Upper lobe of left lung (tissue), 6 donors: ENCODE data around the gene BIRC2. TPM values are rescaled to one million over a fixed set of nuclear protein-coding genes. Genes with fewer than 3 reads are reported as not detected.

Experiments used
- ATAC-seq, 2 donors: fragments of 200-7000 bp; cut with Tn5 transposase; one replicate each; pipeline ENCODE4 v1.9.1; 2022; ENCODE audit warnings: mild to moderate bottlenecking in 2 of 2, moderate library complexity in 2 of 2; ENCODE audit not compliant: low FRiP score in 2 of 2
- DNase-seq, 2 donors: peaks; one replicate each; pipeline ENCODE4 v3.0.0-alpha.2; 2019 to 2020
- H3K27ac ChIP-seq, 4 donors: fragments of 200-600 bp; sonication (generic); one replicate each; pipeline ENCODE4 v1.5.1; 2016 to 2019
- H3K27me3 ChIP-seq, 4 donors: fragments of 200-600 bp; sonication (generic); one replicate each; pipeline ENCODE4 v1.5.1; 2017 to 2019
- H3K36me3 ChIP-seq, 4 donors: fragments of 200-600 bp; sonication (generic); one replicate each; pipeline ENCODE4 v1.5.1; 2016 to 2019
- H3K4me1 ChIP-seq, 4 donors: fragments of 200-600 bp; sonication (generic); one replicate each; pipeline ENCODE4 v1.5.1; 2018 to 2019
- H3K4me3 ChIP-seq, 4 donors: fragments of 200-600 bp; sonication (generic); one replicate each; pipeline ENCODE4 v1.5.1; 2017 to 2019; ENCODE audit warnings: mild to moderate bottlenecking in 2 of 4, moderate library complexity in 1 of 4
- H3K9me3 ChIP-seq, 4 donors: fragments of 200-600 bp; sonication (generic); one replicate each; pipeline ENCODE4 v1.5.1; 2018 to 2019
- EP300 ChIP-seq, 4 donors: sonication (generic); formaldehyde crosslinking; IDR thresholded peaks; one replicate each; pipeline ENCODE4 v1.5.1; 2017; ENCODE audit warnings: antibody characterized with exemption in 4 of 4, control low read depth in 2 of 4
- POLR2A ChIP-seq, 4 donors: fragments of 450-650 bp; IDR thresholded peaks; one replicate each; pipeline ENCODE4 v1.5.1; 2016 to 2017; ENCODE audit warnings: antibody characterized with exemption in 4 of 4, mild to moderate bottlenecking in 2 of 4
- POLR2AphosphoS5 ChIP-seq, 2 donors: sonication (generic); formaldehyde crosslinking; IDR thresholded peaks; one replicate each; pipeline ENCODE4 v1.5.1; 2017; ENCODE audit warnings: antibody characterized with exemption in 2 of 2
- WGBS, 2 donors: methylation state at CpG; one replicate each; pipeline ENCODE4 v1.1.5; 2017 to 2018; 5-methylcytosine and 5-hydroxymethylcytosine counted together
- total RNA-seq, 6 donors: library from RNA; depleted of rRNA in 4 of 6; stranded (reverse); fragments of >200 nt in 4 of 6; gene quantifications; one replicate each; pipeline versions ENCODE4 v1.1.0 to v1.2.1, GENCODE V29; 2016 to 2021
- TF ChIP-seq, protein P1 (sequence below), 6 experiments: fragments of 450-650 bp in 4 of 6; fragments of 200-600 bp in 2 of 6; sonication (generic) in 2 of 6; IDR thresholded peaks; one replicate each; pipeline ENCODE4 v1.5.1; 2016 to 2019; ENCODE audit warnings: antibody characterized with exemption in 6 of 6
- donor health status: DM: no; HTN: no; CAD: no; lungs with moderate emphysema.
- donor health status: DM: no; HTN: yes; CAD: no; lungs with severe emphysema.

BIRC2 gene
- total RNA-seq, 6 donors from 2014 or later: 23.1 to 56.7 (median 37.8) TPM

DNA sequence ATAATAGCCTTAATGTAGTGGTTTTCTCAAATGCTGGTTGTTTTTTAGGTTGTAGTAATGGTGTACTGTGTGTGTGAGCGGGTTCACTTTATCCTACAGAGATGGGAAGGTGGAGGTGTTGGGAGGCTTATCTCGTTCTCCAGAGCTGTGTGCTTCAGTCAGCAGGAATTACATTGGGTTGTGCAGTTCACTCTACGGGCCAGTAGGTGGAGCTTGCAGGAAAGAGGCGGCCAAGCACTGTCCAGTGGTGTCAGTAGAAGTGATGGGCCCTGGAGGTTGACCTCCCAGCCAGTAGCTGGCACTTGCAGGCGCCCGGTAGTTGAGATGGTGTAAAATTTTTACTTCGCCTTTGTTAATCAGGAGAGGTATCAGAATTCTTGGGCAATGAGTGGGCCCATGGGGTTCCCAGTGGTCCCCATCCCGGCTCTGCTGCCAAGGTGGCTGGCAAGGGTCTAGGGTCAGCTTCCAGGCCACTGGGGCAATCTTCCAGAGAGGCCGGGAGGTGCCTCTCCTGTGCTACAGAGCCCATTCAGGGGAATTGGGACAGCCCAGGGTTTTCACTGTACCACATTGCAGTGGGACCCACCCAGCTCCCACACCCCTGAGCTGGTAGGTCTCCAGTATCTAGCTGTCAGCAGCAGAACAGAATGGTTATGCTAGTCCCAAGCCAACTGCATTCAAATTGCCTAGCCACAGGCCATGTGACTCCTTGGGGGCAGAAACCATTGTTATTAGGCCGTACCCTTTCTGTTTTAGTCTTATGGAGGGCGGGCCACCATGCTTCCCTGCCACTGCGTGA lies 43.9 kb downstream of the BIRC2 start:
- H3K36me3 ChIP-seq: peaks cover 0 to 69% (median 23%) of the 10 kb centered on the region in 4 donors
- TF ChIP-seq, protein P1, sequence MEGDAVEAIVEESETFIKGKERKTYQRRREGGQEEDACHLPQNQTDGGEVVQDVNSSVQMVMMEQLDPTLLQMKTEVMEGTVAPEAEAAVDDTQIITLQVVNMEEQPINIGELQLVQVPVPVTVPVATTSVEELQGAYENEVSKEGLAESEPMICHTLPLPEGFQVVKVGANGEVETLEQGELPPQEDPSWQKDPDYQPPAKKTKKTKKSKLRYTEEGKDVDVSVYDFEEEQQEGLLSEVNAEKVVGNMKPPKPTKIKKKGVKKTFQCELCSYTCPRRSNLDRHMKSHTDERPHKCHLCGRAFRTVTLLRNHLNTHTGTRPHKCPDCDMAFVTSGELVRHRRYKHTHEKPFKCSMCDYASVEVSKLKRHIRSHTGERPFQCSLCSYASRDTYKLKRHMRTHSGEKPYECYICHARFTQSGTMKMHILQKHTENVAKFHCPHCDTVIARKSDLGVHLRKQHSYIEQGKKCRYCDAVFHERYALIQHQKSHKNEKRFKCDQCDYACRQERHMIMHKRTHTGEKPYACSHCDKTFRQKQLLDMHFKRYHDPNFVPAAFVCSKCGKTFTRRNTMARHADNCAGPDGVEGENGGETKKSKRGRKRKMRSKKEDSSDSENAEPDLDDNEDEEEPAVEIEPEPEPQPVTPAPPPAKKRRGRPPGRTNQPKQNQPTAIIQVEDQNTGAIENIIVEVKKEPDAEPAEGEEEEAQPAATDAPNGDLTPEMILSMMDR (IDR thresholded peaks at IDR 0.05): peak; percentile 83 to 91 (median 88)
- TF ChIP-seq POLR2AphosphoS5 (IDR thresholded peaks at IDR 0.05) (no peak), EP300 (IDR thresholded peaks at IDR 0.05) (no peak)
- peak overlapping the region in 1 of 4 donors; percentile 10 for H3K27ac ChIP-seq
- no peaks in the 10 kb centered on the region for H3K27me3 ChIP-seq
- DNase-seq (peak in 1 of 2 donors; percentile 72), ATAC-seq (peak; percentile 89 to 93)
- 62 to 69% methylated on average over 12 of the region's 12 CpGs for WGBS, 2 donors
- H3K4me1 ChIP-seq: no peaks in the 10 kb centered on the region
- no peak overlapping the region for H3K4me3 ChIP-seq
- H3K9me3 ChIP-seq: no peaks in the 10 kb centered on the region

DNA sequence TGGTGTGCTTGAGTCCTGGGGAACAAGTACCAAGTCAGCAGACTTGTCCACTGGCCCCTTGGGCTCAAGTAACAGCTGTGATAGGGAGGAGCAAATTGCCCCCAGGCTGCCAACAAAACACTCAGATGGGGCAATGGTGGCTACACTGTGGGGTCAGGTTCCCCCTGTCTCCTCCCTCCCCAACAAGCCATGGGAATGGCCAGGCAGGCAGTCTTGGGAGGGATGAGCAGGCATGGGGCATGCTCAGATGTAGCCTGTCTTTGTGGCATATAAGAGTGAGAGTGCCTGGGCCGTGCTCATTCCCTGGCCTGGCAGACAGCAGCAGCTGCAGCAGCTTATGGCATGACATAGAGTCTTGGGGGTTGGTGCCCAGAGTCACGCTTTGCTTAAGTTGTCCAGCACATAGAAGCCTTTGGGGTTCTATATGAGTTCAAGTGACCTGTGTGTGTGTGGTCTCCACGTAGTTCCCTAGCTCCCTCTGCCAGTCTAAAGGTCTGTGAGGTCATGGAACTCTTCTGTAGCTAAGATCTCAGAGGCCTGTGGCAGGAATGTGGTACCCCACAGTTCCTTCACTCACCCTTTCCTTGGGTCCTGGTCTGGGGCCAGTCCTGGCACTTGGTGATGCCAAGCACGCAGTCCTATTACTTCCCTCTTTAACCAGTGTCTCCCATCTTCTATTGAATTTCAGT lies 44.7 kb downstream of the BIRC2 start:
- 96 to 97% methylated on average over 4 of the region's 4 CpGs for WGBS, 2 donors
- no peak for DNase-seq
- Histone ChIP-seq H3K27me3 (no peaks in the 10 kb centered on the region), H3K36me3 (peaks cover 0 to 70% (median 23%) of the 10 kb centered on the region in 4 donors), H3K4me1 (no peaks in the 10 kb centered on the region), H3K9me3 (no peaks in the 10 kb centered on the region), H3K27ac (peak overlapping the region in 1 of 4 donors; percentile 10), H3K4me3 (no peak overlapping the region)
- no peak for TF ChIP-seq EP300 (IDR thresholded peaks at IDR 0.05)
- ATAC-seq: peak in 1 of 2 donors; percentile 33

DNA sequence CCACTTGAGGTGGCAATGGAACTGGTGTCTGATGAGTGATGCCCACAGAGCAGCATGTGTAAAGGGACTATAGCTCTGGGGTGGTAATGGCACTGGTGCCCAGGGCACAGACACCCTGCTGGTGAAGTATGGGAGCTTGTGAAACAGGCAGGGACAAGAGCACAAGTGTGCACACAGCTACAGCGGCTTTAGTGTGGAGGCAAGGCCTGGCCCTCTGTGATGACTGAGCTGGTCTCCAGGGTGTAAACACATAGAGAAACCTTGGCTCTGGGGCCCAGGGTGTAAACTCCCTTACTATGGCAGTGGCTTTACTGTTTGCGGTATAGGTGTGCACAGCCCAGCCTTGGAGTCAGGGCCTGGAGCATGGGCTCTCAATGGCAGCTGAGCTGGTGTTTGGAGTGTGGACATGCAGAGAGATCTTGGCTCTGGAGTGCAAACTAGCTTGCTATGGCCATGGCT lies 46.3 kb downstream of the BIRC2 start:
- Histone ChIP-seq H3K9me3 (no peaks in the 10 kb centered on the region), H3K4me3 (no peak overlapping the region), H3K27ac (no peak overlapping the region), H3K36me3 (peaks cover 0 to 73% (median 22%) of the 10 kb centered on the region in 4 donors), H3K4me1 (peaks cover 0 to 3% (median 0%) of the 10 kb centered on the region in 4 donors), H3K27me3 (no peaks in the 10 kb centered on the region)
- DNase-seq: no peak
- TF ChIP-seq POLR2AphosphoS5 (IDR thresholded peaks at IDR 0.05) (no peak), EP300 (IDR thresholded peaks at IDR 0.05) (no peak), POLR2A (IDR thresholded peaks at IDR 0.05) (no peak)
- TF ChIP-seq, protein P1 (IDR thresholded peaks at IDR 0.05): no peak
- ATAC-seq: peak in 1 of 2 donors; percentile 9
- WGBS, 2 donors: 100% methylated on average over 2 of the region's 2 CpGs

DNA sequence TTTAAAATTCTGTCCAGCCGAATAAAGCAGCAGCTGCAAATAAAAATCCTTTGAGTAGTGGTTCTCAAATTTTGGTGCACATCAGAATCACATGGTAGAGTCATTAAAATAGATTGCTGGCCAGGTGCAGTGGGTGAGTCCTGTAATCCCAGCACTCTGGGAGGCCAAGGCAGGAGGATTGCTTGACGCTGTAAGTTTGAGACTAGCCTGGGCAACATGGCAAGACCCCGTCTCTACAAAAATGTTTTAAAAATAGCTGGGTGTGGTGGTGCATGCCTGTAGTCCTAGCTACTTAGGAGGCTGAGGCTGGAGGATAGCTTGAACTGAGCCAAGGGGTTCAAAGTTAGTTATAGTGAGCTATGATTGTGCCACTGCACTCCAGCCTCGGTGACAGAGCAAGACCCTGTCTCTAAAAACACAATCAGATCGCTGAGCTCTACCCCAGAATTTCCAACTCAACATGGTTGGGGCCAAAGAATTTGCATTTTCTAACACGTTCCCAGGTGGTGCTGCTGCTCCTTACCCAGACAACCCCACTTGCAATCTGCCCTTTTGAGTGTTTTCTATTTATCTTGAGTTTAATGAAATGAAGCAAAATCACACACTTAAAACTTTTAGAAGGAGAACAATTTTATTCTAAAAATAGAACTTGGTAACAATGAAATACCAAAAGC lies 48.8 kb downstream of the BIRC2 start:
- peaks cover 0 to 3% (median 0%) of the 10 kb centered on the region in 4 donors for H3K4me1 ChIP-seq
- no peaks in the 10 kb centered on the region for H3K27me3 ChIP-seq
- DNase-seq (no peak), ATAC-seq (no peak)
- no peaks in the 10 kb centered on the region for H3K9me3 ChIP-seq
- WGBS, 2 donors: 81 to 86% methylated on average over 6 of the region's 6 CpGs
- TF ChIP-seq POLR2AphosphoS5 (IDR thresholded peaks at IDR 0.05) (no peak), EP300 (IDR thresholded peaks at IDR 0.05) (no peak), POLR2A (IDR thresholded peaks at IDR 0.05) (no peak)
- TF ChIP-seq, protein P1 (IDR thresholded peaks at IDR 0.05): no peak
- H3K36me3 ChIP-seq: peaks cover 10 to 85% (median 25%) of the 10 kb centered on the region in 4 donors
- no peak overlapping the region for H3K4me3 ChIP-seq
- peak overlapping the region in 1 of 4 donors; percentile 1 for H3K27ac ChIP-seq
